Measurements from ENCODE around the gene NUDT16L1.

NUDT16L1 gene

DNA sequence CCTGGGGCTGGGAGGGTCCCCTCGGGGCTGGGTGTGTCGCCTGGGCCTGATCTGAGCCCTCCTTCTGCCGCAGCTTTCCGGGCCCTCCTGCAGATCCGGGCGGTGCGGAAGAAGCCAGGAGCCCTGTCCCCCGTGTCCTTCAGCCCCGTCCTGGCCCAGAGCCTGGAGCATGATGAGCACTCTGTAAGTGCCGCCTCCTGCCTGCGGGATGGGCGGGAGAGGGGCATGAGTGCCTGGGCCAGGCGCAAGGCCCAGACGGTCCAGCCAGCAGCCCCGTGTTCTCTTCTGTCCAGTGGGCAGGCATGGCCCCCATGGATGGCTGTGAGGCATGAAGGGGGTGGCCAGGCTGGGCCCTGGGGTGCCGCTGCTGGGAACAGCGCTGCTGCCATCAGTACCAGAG lies 16.0 kb upstream of the NUDT16L1 start:
- no peak overlapping the region for H2BK12ac ChIP-seq (ENCODE audit: low read length)
- H3K9ac ChIP-seq (ENCODE audit: low read depth, low read length, poor library complexity): no peak overlapping the region
- H3K18ac ChIP-seq (ENCODE audit: low read length): no peak overlapping the region
- no peak overlapping the region for H2BK5ac ChIP-seq (ENCODE audit: low read length)
- H3K4me1 ChIP-seq (ENCODE audit: control insufficient read depth in 2 of 2, insufficient read depth in 1 of 2, low read depth in 1 of 2, low read length in 2 of 2): no peaks in the 10 kb centered on the region
- H3K4ac ChIP-seq (ENCODE audit: low read length): peak overlapping the region; percentile 23
- H3K27me3 ChIP-seq (ENCODE audit: control insufficient read depth in 3 of 3, insufficient read depth in 3 of 3, low read depth in 1 of 3, low read length in 3 of 3): no peaks in the 10 kb centered on the region
- WGBS, 2 donors (ENCODE audit: extremely low coverage in 2 of 2, insufficient read length in 2 of 2, insufficient replicate concordance in 1 of 2): no CpG with 5 or more reads among the region's 17 CpGs
- peaks cover 16 to 70% of the 10 kb centered on the region in 2 donors for H3K36me3 ChIP-seq (replicated peaks in 1 of 2; ENCODE audit: control insufficient read depth in 2 of 2, insufficient read depth in 2 of 2, low read length in 2 of 2)
- H3K4me3 ChIP-seq (ENCODE audit: low read length in 2 of 2): no peak overlapping the region
- H2BK120ac ChIP-seq (ENCODE audit: low read depth, low read length): no peak overlapping the region
- no peak overlapping the region for H3K4me2 ChIP-seq (ENCODE audit: insufficient read depth, low read length, poor library complexity, severe bottlenecking)
- no peak overlapping the region for H4K91ac ChIP-seq (ENCODE audit: low read depth, low read length, poor library complexity)
- no peak overlapping the region for H3K27ac ChIP-seq (replicated peaks; ENCODE audit: low read length)
- H2AK5ac ChIP-seq (ENCODE audit: low read depth, low read length): no peak overlapping the region
- H2BK15ac ChIP-seq (ENCODE audit: low read length): no peak overlapping the region
- no peak overlapping the region for H2AFZ ChIP-seq (ENCODE audit: low read length)
- H4K8ac ChIP-seq (ENCODE audit: low read depth, low read length): peak overlapping the region; percentile 92
- H3K23ac ChIP-seq (ENCODE audit: low read depth, low read length, poor library complexity): no peak overlapping the region
- H3K9me3 ChIP-seq (replicated peaks in 1 of 2; ENCODE audit: control insufficient read depth in 2 of 2, insufficient read depth in 1 of 2, low read depth in 1 of 2, low read length in 2 of 2): no peaks in the 10 kb centered on the region
- H3K14ac ChIP-seq (ENCODE audit: low read length): no peak overlapping the region
- H3K79me1 ChIP-seq (ENCODE audit: low read depth, low read length): peaks cover 6% of the 10 kb centered on the region
- DNase-seq (ENCODE audit: low spot score): no peak

GRCh38 chr16:4677994-4678393 lies 15.4 kb upstream of the NUDT16L1 start:
- Histone ChIP-seq H2BK120ac (ENCODE audit: low read depth, low read length) (no peak overlapping the region), H3K9ac (ENCODE audit: low read depth, low read length, poor library complexity) (no peak overlapping the region), H3K27me3 (ENCODE audit: control insufficient read depth in 3 of 3, insufficient read depth in 3 of 3, low read depth in 1 of 3, low read length in 3 of 3) (no peaks in the 10 kb centered on the region), H4K8ac (ENCODE audit: low read depth, low read length) (no peak overlapping the region), H3K23ac (ENCODE audit: low read depth, low read length, poor library complexity) (no peak overlapping the region), H2AK5ac (ENCODE audit: low read depth, low read length) (no peak overlapping the region), H3K36me3 (replicated peaks in 1 of 2; ENCODE audit: control insufficient read depth in 2 of 2, insufficient read depth in 2 of 2, low read length in 2 of 2) (peaks cover 16 to 70% of the 10 kb centered on the region in 2 donors), H3K79me1 (ENCODE audit: low read depth, low read length) (peaks cover 6% of the 10 kb centered on the region), H2BK5ac (ENCODE audit: low read length) (no peak overlapping the region), H4K91ac (ENCODE audit: low read depth, low read length, poor library complexity) (no peak overlapping the region), H3K4me1 (ENCODE audit: control insufficient read depth in 2 of 2, insufficient read depth in 1 of 2, low read depth in 1 of 2, low read length in 2 of 2) (no peaks in the 10 kb centered on the region), H2BK12ac (ENCODE audit: low read length) (no peak overlapping the region), H3K4ac (ENCODE audit: low read length) (no peak overlapping the region), H3K4me2 (ENCODE audit: insufficient read depth, low read length, poor library complexity, severe bottlenecking) (no peak overlapping the region), H3K27ac (replicated peaks; ENCODE audit: low read length) (no peak overlapping the region), H3K14ac (ENCODE audit: low read length) (no peak overlapping the region), H3K4me3 (ENCODE audit: low read length in 2 of 2) (no peak overlapping the region), H3K9me3 (replicated peaks in 1 of 2; ENCODE audit: control insufficient read depth in 2 of 2, insufficient read depth in 1 of 2, low read depth in 1 of 2, low read length in 2 of 2) (no peaks in the 10 kb centered on the region), H2BK15ac (ENCODE audit: low read length) (no peak overlapping the region), H3K18ac (ENCODE audit: low read length) (no peak overlapping the region), H2AFZ (ENCODE audit: low read length) (no peak overlapping the region)
- WGBS, 2 donors (ENCODE audit: extremely low coverage in 2 of 2, insufficient read length in 2 of 2, insufficient replicate concordance in 1 of 2): no CpG with 5 or more reads among the region's 9 CpGs
- no peak for DNase-seq (ENCODE audit: low spot score)

DNA sequence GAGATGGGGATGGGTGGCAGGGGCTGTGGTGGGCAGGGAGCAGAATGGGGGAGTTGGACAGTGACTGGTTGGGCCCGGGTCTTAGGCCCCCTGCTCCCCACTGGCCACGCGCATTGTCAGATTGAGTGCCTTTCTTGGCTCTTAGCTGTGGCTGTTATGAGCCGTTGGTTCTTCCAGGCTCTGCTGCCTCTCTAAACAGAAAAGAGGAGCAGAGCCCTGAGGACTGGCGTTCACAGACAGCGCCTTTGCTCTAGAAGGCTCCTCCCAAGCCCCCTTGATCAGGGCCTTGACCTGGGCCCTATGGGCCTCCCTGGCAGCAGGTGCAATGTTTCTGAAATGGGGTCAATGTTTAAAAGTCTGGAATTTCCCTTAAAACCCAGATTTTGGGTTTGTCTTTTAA lies 14.8 kb upstream of the NUDT16L1 start:
- Histone ChIP-seq H3K4ac (ENCODE audit: low read length) (no peak overlapping the region), H3K4me3 (ENCODE audit: low read length in 2 of 2) (no peak overlapping the region), H3K14ac (ENCODE audit: low read length) (no peak overlapping the region), H3K4me2 (ENCODE audit: insufficient read depth, low read length, poor library complexity, severe bottlenecking) (no peak overlapping the region), H3K79me1 (ENCODE audit: low read depth, low read length) (peaks cover 6% of the 10 kb centered on the region), H3K9ac (ENCODE audit: low read depth, low read length, poor library complexity) (no peak overlapping the region), H2AFZ (ENCODE audit: low read length) (no peak overlapping the region), H3K18ac (ENCODE audit: low read length) (no peak overlapping the region), H4K91ac (ENCODE audit: low read depth, low read length, poor library complexity) (no peak overlapping the region), H3K36me3 (replicated peaks in 1 of 2; ENCODE audit: control insufficient read depth in 2 of 2, insufficient read depth in 2 of 2, low read length in 2 of 2) (peaks cover 16 to 70% of the 10 kb centered on the region in 2 donors), H2BK12ac (ENCODE audit: low read length) (no peak overlapping the region), H2BK5ac (ENCODE audit: low read length) (no peak overlapping the region), H3K27ac (replicated peaks; ENCODE audit: low read length) (no peak overlapping the region), H2BK15ac (ENCODE audit: low read length) (no peak overlapping the region), H2BK120ac (ENCODE audit: low read depth, low read length) (no peak overlapping the region), H4K8ac (ENCODE audit: low read depth, low read length) (no peak overlapping the region), H2AK5ac (ENCODE audit: low read depth, low read length) (no peak overlapping the region), H3K4me1 (ENCODE audit: control insufficient read depth in 2 of 2, insufficient read depth in 1 of 2, low read depth in 1 of 2, low read length in 2 of 2) (no peaks in the 10 kb centered on the region), H3K9me3 (replicated peaks in 1 of 2; ENCODE audit: control insufficient read depth in 2 of 2, insufficient read depth in 1 of 2, low read depth in 1 of 2, low read length in 2 of 2) (no peaks in the 10 kb centered on the region), H3K27me3 (ENCODE audit: control insufficient read depth in 3 of 3, insufficient read depth in 3 of 3, low read depth in 1 of 3, low read length in 3 of 3) (no peaks in the 10 kb centered on the region), H3K23ac (ENCODE audit: low read depth, low read length, poor library complexity) (no peak overlapping the region)
- no peak for DNase-seq (ENCODE audit: low spot score)
- WGBS, 2 donors (ENCODE audit: extremely low coverage in 2 of 2, insufficient read length in 2 of 2, insufficient replicate concordance in 1 of 2): no CpG with 5 or more reads among the region's 6 CpGs

DNA sequence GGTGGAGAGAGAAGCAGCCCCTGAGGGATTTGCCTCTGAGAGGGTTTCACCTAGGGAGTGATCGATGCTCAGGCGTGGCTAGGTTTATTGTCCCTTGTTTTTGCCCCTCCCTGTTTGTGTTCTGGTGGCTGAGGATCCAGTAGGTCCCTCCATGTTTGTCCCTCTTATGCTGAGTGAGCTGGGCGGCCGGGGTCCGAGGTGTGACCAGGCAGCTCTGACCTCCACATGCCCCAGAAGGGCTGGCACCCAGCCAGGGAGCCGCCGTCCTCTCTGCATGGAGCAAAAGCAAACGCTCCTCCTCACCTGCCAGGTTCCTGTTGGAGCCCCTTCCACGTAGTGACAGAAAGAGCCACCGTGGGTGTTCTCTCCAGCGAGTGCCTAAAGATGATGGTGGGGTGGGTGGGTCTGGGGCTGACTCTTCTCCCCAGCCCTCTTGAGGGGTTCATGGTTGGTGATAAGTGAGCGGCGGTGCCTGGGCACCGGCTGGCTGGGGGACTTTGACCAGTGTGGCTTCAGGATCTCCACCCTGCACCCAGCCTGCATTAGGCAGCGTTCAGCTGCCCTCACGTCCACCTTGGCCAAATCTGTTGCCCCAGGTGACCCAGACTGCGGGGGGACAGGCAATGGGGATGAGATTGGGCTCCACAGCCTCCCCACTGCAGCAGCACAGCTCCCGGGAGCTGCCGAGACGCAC lies 14.1 kb upstream of the NUDT16L1 start:
- no peak overlapping the region for H3K4ac ChIP-seq (ENCODE audit: low read length)
- H2AK5ac ChIP-seq (ENCODE audit: low read depth, low read length): no peak overlapping the region
- peaks cover 17 to 72% of the 10 kb centered on the region in 2 donors for H3K36me3 ChIP-seq (replicated peaks in 1 of 2; ENCODE audit: control insufficient read depth in 2 of 2, insufficient read depth in 2 of 2, low read length in 2 of 2)
- H2BK12ac ChIP-seq (ENCODE audit: low read length): no peak overlapping the region
- peak overlapping the region; percentile 13 for H2BK5ac ChIP-seq (ENCODE audit: low read length)
- WGBS, 2 donors (ENCODE audit: extremely low coverage in 2 of 2, insufficient read length in 2 of 2, insufficient replicate concordance in 1 of 2): no CpG with 5 or more reads among the region's 20 CpGs
- no peak overlapping the region for H3K18ac ChIP-seq (ENCODE audit: low read length)
- H2BK120ac ChIP-seq (ENCODE audit: low read depth, low read length): no peak overlapping the region
- no peak overlapping the region for H2BK15ac ChIP-seq (ENCODE audit: low read length)
- H3K4me2 ChIP-seq (ENCODE audit: insufficient read depth, low read length, poor library complexity, severe bottlenecking): no peak overlapping the region
- no peak overlapping the region for H4K8ac ChIP-seq (ENCODE audit: low read depth, low read length)
- H3K27me3 ChIP-seq (ENCODE audit: control insufficient read depth in 3 of 3, insufficient read depth in 3 of 3, low read depth in 1 of 3, low read length in 3 of 3): no peaks in the 10 kb centered on the region
- peak overlapping the region; percentile 71 for H3K14ac ChIP-seq (ENCODE audit: low read length)
- H3K9me3 ChIP-seq (replicated peaks in 1 of 2; ENCODE audit: control insufficient read depth in 2 of 2, insufficient read depth in 1 of 2, low read depth in 1 of 2, low read length in 2 of 2): no peaks in the 10 kb centered on the region
- no peaks in the 10 kb centered on the region for H3K4me1 ChIP-seq (ENCODE audit: control insufficient read depth in 2 of 2, insufficient read depth in 1 of 2, low read depth in 1 of 2, low read length in 2 of 2)
- H3K9ac ChIP-seq (ENCODE audit: low read depth, low read length, poor library complexity): no peak overlapping the region
- H3K4me3 ChIP-seq (ENCODE audit: low read length in 2 of 2): no peak overlapping the region
- no peak overlapping the region for H3K27ac ChIP-seq (replicated peaks; ENCODE audit: low read length)
- no peak overlapping the region for H2AFZ ChIP-seq (ENCODE audit: low read length)
- DNase-seq (ENCODE audit: low spot score): no peak
- no peak overlapping the region for H4K91ac ChIP-seq (ENCODE audit: low read depth, low read length, poor library complexity)
- peaks cover 6% of the 10 kb centered on the region for H3K79me1 ChIP-seq (ENCODE audit: low read depth, low read length)
- H3K23ac ChIP-seq (ENCODE audit: low read depth, low read length, poor library complexity): no peak overlapping the region
